Vagina (tissue), 2 donors: ENCODE measurements around the gene DHRSX.

Experiments
- CTCF ChIP-seq, 3 experiments: fragments of 450-650 bp in 2 of 3; fragments of 200-600 bp in 1 of 3; sonication (generic) in 1 of 3; IDR thresholded peaks; one replicate each; pipeline ENCODE4 v1.5.1; 2017 to 2019; ENCODE audit warnings: antibody characterized with exemption in 3 of 3, mild to moderate bottlenecking in 2 of 3, moderate library complexity in 2 of 3
- POLR2A ChIP-seq, 2 donors: fragments of 450-650 bp; IDR thresholded peaks; one replicate each; pipeline ENCODE4 v1.6.1; 2017; ENCODE audit warnings: antibody characterized with exemption in 2 of 2, mild to moderate bottlenecking in 2 of 2, moderate library complexity in 2 of 2

DNA sequence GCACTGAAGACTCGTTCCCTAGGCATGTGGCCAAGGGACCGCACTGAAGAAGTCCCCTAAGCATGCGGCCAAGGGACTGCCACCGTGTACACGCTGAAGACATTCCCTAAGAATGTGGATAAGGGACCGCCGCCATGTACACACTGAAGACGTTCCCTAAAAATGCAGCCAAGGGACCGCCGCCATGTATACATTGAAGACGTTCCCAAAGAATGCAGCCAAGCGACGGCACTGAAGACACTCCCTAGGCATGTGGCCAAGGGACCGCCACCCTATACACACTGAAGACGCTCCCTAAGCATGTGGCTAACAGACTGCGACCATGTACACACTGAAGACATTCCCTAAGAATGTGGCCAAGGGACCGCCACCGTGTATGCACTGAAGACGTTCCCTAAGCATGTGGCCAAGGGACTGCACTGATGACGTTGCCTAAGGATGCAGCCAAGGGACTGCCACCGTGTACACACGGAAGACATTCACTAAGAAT, 31.5 kb downstream of the DHRSX start:
- TF ChIP-seq CTCF (IDR thresholded peaks at IDR 0.05) (no peak), POLR2A (IDR thresholded peaks at IDR 0.05) (no peak)
